Fibroblast of villous mesenchyme (primary cell): ENCODE results near the gene GRAMD2A. TPM values are rescaled to one million over a fixed set of nuclear protein-coding genes. Genes with fewer than 3 reads are reported as not detected.

Experiments used
- DNase-seq: peaks from one replicate; pipeline ENCODE4 v3.0.0-alpha.2; 2010; ENCODE audit warnings: low read depth
- H3K4me3 ChIP-seq: 2 replicates; pipeline ENCODE4 v1.5.1; 2011; ENCODE audit warnings: low read depth, mild to moderate bottlenecking, low read length
- total RNA-seq: library from RNA; depleted of rRNA; stranded (reverse); fragments of >200 nt; gene quantifications from 2 replicates; pipeline ENCODE4 v1.2.3, GENCODE V29; 2012
- TF ChIP-seq, protein P1 (sequence below): IDR thresholded peaks from 2 replicates; pipeline ENCODE4 v1.5.1; 2012; ENCODE audit warnings: low read depth, mild to moderate bottlenecking, low read length; ENCODE audit not compliant: insufficient read depth

Gene GRAMD2A
- total RNA-seq, 1 donor = 0.43 TPM

DNA sequence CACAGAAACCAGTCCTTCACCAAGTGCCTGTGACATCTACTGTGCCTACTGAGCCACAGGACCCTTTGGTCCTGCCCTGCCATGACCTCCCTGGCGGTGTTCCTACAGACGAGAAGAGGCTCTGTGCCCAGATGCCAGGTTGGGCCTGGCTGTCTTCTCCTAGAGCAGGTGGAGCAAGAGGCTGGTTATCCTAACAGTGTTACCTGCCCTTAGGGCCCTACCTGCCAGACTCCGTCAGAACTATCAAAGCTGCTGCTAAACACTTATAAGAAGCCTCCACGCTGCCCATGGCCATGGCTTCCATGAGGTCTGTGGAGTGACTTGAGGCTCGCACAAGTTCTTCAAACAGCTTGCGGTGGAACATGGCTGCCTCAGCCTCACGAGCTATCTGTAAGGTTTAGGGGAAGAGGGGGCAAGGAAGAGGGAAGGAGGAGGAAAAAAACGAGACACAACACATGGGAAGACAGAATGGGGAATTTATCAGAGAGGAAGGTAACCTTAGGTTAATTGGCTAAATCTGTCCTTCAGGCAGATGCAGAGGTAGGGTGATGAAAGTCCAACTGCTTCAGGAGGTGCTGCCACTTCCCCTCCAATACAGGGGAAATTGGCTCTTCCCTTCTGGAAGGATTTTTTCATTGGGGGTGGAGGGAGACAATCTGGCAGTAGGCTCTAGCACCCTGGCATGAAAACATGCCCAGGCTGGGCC is 5.4 kb upstream of the GRAMD2A start:
- TF ChIP-seq, protein P1, sequence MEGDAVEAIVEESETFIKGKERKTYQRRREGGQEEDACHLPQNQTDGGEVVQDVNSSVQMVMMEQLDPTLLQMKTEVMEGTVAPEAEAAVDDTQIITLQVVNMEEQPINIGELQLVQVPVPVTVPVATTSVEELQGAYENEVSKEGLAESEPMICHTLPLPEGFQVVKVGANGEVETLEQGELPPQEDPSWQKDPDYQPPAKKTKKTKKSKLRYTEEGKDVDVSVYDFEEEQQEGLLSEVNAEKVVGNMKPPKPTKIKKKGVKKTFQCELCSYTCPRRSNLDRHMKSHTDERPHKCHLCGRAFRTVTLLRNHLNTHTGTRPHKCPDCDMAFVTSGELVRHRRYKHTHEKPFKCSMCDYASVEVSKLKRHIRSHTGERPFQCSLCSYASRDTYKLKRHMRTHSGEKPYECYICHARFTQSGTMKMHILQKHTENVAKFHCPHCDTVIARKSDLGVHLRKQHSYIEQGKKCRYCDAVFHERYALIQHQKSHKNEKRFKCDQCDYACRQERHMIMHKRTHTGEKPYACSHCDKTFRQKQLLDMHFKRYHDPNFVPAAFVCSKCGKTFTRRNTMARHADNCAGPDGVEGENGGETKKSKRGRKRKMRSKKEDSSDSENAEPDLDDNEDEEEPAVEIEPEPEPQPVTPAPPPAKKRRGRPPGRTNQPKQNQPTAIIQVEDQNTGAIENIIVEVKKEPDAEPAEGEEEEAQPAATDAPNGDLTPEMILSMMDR = no peak
- no peak for DNase-seq
- no peak overlapping the region for H3K4me3 ChIP-seq

DNA sequence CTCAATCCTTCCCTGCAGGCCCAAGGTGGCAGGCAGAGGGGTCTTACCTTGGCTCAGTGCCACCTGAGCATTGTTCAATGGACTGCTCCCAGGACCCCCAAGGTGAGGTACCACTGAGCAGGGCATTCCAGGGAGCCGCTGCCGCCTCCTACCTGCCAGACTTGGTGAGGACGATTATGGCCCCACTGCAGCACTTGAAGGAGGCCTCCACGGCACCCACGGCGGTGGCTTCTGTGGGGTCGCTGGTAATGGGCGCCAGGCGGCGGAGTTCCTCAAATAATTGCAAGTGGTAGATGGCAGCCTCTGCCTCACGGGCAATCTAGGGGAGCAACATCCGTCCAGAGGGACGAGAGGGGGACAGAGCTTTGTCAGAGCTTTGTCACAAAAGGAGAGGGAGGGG is 4.7 kb upstream of the GRAMD2A start:
- no peak for DNase-seq
- TF ChIP-seq, protein P1 = no peak
- no peak overlapping the region for H3K4me3 ChIP-seq

DNA sequence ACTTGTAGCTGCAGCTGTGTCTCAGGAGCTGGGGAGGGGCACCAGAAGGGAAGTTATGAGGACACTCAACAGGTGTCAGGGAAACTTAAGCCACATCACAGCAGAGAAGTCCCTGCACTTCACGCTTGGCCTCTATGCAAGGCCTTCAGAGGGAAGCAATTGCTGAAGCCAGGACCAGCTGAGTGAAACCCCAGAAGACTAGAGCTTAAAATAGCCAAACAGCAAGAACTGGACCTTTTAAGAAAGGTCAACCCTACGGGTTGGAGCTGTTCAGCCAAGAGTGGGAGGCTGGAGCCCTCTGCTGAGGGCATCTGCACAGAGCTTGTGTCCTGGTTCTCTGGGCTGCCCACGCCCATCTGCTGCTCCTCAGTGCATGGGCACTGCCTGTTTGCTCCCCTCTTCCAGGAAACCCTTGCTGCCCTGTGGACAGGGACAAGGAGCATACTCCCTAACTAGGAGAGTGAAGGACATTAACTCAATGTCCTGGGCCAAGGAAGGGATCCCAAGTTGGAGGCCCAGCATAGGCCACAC is 3.9 kb upstream of the GRAMD2A start:
- TF ChIP-seq, protein P1 = no peak
- no peak for DNase-seq
- no peak overlapping the region for H3K4me3 ChIP-seq

DNA sequence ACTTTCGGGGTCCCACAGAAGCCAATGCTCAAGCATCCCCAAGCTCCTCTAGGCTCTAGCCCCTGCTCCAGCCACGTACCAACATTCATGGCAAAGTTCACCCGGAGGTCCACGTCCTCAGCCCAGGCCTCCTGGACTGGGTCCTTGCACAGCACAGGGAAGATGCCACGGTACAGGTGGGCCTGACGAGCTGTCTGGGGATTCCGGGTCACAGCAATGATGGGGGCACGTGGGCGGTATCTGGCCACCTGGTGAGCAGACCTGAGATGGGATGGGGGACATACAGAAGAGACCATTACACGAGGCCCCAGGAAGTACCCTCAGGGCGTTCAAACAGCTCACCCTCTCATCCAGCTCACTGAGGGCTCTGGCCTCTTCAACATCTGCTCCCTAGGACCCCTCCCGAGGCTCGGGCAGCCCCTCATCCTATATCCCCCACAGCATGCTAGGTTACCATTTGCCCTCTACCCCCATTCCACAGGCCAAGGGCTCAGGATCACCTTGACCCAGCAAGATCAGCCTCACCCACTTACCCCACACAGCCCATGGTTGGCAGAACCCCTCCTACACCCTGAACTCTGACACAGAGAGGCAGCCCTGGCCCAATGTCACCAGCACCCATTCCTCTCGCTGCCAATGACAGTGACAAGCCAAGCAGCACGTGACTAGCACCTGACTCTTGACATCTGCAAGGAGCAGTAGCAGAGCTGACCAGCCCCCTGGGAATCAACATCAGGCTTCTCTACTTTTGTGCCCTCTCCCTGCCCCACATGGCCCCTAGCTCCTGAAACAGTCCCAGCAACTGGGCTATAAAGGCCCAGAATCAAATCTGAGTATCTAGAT is 3.0 kb upstream of the GRAMD2A start:
- DNase-seq = no peak
- TF ChIP-seq, protein P1 = no peak
- no peak overlapping the region for H3K4me3 ChIP-seq

DNA sequence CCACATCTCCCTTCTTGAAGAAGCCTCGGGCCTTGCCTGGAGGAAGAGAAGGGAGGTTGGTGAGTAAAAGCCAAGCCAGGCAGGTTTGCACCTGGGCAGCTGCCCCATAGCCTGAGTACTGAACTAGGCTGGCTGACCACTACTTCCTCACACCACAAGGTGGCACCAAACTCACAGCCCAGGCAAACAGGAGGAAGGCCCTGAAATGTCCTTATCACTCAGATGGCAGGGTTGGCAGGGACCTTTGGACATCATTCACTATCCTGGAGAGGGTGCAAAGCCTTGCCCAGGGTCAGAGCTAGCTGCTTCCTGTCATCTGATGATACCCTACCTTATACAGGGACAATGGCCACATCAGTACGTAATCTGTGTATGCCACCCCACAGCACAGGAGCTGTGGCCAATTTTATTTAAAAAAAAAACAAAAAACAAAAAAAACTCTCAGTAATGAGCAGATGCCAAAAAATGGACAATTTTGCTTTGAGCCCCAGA is 2.2 kb upstream of the GRAMD2A start:
- H3K4me3 ChIP-seq = no peak overlapping the region
- DNase-seq = peak; percentile 77
- TF ChIP-seq, protein P1 = peak; percentile 94

DNA sequence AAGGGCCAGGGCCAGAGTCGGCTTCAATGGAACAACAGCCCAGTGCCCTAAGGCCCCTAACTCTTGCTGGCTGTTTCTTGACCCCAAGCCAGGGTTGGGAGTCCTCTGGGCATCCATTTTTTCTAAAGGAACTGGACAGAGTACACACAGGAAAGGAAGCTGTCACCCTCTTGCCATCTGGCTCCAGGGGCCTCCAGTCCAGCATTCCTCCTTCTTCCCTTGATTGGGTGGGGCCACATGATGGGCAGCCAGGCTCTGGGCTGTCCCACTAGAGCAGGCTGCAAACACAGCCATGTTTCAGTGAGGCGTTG is 1.6 kb upstream of the GRAMD2A start:
- no peak overlapping the region for H3K4me3 ChIP-seq
- TF ChIP-seq, protein P1 = no peak
- DNase-seq = no peak
